HG03439 (cell line): Measurements from ENCODE around the gene NSD1.

Source experiments
- ATAC-seq: cut with Tn5 transposase; IDR thresholded peaks from one replicate; pipeline ENCODE4 v1.9.1; 2021; ENCODE audit warnings: mild to moderate bottlenecking, moderate library complexity; ENCODE audit not compliant: unreplicated experiment

Gene NSD1

DNA sequence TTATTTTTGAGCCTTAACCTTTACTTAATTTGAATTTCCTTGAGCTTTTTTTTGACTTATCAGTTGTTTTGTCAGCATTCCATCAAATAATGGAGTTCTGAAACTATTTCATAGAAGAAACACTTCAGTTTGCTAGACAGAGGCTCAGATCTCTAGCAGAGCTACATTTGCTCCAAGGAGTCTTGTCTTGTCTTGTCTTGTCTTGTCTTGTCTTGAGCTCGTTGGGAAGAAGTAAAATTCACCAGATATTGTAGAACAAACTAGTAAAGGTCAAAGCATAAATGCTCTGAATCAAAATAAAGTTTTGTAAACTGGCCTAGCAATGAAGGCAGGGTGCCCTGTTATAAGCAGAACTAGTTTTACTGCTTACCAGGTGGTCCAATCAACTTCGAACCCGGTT is 136.4 kb downstream of the NSD1 start:
- no peak for ATAC-seq

DNA sequence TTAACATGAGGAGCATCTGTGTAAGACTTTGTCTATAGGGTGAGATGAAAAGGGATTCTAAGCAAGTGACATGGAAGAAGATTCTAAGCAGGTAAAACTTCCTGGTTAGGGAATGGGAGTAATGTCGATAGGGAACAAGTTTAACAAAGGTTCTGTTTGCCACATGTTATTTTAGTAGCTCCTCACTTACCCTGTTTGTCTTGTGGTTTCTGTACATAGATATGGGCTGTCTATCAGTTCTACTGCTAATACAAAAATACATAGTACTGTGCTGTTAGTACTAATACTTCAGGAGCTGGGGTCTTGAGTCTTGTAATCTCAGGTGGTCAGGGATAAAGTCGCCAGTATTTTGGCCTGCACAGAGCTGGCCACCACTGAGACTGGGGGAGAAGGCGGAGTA is 137.1 kb downstream of the NSD1 start:
- no peak for ATAC-seq

DNA sequence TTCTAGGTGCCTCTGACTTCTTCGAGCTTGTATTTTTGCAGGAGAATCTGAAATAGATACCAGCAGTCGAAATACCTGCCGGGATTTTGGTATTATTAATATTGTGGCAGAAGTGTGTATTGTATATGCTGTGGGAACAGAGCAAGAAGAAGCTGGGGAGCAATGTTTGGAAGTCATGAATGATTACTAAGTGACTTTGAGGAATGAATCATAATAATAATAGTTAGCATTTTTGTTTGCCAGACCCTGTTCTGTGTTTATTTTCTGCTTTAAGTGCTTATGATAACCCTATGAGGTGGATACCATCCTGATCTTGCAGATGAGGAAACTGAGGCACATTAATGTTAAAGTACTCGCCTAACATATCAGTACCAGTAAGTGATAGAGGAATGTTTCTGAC is 137.5 kb downstream of the NSD1 start:
- no peak for ATAC-seq

DNA sequence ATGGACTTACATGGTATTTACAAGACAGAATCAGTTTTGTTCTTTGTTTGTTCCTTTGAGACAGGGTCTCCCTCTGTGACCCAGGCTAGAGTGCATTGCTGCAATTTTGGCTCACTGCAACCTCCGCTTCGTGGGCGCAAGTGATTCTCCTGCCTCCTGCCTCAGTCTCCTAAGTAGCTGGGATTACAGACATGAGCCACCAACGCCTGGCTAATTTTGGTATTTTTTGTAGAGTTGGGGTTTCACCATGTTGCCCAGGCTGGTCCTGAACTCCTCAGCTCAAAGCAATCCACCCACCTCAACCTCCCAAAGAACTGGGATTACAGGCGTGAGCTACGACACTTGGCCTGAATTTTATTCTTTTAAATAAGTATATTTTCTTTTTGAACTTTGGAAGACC is 142.3 kb downstream of the NSD1 start:
- no peak for ATAC-seq

DNA sequence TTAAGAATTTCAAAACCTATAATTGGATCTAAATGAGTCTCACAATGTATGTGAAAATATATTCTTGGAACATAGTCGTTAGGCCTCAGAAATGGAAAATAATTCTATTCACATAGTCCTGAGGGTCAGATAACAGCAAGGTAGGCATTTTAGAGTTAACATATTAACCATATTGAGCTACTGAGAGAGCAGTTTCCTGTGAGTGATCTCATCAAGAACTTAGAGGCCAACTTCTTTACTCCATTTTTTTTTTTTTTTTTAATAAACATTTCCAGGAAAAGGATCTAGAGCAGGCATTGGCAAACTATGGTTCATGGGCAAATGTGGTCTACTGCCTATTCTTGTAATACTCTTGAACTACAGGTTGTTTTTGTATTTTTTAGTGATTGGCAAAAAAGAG is 143.3 kb downstream of the NSD1 start:
- no peak for ATAC-seq

DNA sequence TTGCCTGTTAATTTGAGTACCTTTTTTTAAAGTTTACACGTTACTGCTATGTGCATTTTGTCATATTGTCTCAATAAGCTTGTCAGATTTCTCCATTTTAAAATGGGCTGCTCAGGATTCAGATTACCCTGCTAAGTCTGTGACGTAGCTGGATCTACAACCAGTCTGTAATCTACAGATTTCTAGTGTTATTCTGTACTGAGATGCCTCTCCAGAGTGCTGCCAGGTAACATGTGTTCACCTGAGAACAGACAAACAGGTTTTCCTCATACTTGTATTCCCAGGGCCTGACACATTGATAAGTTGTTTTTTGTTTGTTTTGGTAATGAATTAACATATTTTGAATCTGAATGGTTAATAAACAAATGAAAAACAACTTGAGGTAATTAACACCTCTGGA is 154.6 kb downstream of the NSD1 start:
- ATAC-seq = no peak

DNA sequence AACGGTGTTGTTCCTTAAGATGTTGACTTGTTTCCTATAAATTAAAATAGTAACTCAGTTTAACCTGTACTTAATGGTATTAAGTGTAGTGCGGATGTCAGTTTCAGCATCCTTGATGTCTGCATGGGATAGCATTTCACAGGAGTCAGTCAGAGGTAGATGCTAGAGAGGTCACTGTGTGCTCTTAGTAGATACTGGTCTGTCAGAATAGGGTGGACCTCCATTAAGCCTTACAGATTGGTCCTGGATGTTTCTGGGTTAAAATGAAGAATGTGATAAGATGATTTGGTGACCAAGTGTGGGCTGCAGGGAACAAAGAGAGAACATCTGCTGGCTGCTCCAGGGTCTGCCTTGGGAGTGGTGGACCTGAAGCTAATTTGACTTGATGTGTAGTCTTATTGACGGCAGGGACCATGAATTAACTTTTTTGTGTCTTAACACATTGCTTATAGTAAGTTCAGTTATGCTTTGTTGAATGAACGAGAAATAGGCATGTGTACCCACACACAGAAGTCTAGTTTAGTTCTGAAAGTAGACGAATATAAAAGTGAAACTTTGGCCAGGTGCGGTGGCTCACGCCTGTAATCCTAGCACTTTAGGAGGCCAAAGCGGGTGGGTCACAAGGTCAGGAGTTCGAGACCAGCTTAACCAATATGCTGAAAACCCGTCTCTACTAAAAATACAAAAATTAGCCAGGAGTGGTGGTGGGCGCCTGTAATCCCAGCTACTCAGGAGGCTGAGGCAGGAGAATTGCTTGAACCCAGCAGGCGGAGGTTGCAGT is 157.4 kb downstream of the NSD1 start:
- no peak for ATAC-seq

DNA sequence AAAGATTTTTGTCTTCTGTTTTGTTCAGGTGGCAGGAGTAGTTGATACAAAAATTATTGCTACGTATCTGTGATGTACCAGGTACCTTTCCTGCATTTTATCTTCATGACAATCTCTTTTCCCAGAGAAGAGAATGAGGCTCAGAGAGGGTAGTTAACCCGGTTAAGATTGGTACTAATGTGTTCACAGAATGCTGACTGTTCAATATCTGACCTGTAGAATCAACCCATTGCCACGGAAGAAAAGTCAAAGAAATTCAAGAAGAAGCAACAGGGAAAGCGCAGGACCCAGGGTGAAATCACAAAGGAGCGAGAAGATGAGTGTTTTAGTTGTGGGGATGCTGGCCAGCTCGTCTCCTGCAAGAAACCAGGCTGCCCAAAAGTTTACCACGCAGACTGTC is 158.2 kb downstream of the NSD1 start:
- ATAC-seq = no peak

DNA sequence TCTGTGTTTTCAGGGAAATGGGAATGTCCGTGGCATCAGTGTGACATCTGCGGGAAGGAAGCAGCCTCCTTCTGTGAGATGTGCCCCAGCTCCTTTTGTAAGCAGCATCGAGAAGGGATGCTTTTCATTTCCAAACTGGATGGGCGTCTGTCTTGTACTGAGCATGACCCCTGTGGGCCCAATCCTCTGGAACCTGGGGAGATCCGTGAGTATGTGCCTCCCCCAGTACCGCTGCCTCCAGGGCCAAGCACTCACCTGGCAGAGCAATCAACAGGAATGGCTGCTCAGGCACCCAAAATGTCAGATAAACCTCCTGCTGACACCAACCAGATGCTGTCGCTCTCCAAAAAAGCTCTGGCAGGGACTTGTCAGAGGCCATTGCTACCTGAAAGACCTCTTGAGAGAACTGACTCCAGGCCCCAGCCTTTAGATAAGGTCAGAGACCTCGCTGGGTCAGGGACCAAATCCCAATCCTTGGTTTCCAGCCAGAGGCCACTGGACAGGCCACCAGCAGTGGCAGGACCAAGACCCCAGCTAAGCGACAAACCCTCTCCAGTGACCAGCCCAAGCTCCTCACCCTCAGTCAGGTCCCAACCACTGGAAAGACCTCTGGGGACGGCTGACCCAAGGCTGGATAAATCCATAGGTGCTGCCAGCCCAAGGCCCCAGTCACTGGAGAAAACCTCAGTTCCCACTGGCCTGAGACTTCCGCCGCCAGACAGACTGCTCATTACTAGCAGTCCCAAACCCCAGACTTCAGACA is 160.4 kb downstream of the NSD1 start:
- ATAC-seq = no peak

DNA sequence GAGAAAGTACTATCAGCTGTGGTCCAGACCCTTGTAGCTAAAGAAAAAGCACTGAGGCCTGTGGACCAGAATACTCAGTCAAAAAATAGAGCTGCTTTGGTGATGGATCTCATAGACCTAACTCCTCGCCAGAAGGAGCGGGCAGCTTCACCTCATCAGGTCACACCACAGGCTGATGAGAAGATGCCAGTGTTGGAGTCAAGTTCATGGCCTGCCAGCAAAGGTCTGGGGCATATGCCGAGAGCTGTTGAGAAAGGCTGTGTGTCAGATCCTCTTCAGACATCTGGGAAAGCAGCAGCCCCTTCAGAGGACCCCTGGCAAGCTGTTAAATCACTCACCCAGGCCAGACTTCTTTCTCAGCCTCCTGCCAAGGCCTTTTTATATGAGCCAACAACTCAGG is 161.1 kb downstream of the NSD1 start:
- ATAC-seq = no peak

DNA sequence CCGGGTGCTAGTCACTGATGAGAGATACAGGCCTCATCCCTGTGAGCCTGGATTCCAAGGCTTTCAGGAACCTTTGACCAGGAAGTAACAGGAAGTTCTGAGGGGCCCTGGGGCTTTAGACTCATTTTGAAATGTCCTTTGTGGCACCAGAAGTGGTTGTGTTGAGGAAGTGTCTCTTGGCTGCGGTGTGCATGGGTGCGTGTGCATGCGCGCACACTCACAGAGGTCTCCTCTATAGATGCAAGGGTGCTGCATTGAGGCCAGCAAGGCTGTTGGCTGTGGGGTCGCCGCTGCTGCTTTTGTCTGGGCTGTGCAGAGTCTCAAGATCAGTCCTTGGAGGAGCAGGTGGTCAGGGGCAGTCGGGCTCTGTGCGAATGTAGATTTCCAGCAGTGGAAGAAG is 162.4 kb downstream of the NSD1 start:
- no peak for ATAC-seq

DNA sequence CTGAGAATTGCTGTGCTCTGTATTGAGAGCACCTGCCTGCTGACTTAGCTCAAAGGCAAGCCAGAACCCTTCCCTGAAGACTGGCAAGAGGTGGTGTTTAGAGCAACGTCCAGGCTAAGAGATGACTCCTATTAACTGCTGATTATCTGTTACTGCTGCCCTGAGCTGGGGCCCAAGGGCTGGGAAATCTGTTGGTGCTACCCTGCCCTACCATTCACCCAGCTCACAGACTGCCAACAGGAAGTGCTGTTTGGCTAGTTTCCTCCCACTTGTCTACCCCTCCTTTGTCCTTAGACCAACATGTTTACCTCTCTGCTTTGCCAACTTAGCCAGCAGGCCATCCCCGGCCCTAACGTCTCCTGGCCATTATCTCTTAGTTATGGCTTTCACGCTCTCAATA is 163.0 kb downstream of the NSD1 start:
- ATAC-seq = no peak

DNA sequence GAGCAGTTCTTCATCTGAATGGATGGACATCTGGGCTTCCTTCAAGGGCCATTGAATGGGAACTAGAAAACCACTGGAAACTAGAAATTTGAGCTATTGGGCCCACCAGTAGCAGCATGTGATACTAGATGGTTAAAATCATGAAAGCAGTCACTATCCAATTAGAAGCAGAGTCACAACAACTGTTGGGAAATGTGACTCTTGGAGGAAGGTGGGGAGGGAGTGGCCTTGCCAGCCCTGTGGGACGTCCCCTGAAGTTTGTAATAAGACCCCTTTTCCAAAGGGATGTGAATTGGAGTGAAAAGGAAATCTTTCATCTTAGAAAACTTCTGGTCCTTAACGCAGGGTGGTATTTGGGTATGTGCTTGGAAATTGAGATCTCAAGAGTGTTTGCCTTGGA is 164.3 kb downstream of the NSD1 start:
- ATAC-seq = no peak

DNA sequence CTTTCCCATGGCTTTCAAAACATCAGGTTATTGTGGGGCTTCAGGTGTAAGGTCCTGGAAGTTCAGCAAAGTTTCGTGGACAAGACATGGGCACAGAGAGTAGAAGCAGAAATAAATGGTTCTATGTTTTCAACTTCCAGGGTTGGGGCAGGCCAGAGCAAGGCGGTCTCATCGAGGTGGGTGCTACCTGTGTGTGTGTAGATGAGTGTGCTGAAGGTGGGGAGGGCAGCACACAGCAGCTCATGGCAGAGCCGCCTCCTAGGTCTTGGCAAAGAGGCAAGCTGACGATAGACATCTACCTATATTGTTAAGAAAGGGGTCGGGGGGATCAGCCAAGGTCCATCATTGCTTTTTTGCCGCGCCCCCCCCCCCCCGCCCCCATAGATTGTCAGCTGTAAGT is 166.1 kb downstream of the NSD1 start:
- ATAC-seq = no peak

DNA sequence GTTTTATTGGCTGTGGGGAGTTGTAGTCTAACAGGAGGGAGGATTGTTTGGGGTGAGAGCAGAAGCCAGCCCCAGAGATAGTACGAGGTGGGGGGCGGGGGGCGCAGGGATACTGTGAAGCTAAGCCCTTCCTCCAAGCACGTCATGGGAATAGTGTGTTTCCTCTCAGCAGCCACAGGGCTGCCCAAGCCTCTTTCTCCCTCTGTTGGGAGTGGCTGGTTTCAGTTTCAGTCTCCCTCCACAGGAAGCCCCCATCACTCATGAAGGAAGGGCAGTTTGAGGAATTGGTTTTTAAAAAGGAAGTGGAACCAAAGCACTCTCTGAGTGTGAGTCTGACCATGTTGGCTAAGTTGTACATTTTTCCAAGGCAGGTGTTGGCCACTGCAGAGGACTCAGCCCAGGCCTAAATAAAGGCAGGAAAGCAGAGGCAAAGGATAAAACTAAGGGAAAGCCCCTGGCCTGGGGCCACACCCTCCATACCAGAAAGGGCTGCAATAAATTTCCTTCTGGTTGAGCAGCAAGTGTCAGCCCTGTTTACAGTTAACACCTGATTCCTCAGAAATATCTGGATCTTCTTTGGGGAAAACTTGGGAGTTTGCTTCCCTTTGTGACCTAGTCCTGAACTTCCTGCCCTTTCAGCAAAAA is 166.8 kb downstream of the NSD1 start:
- ATAC-seq = no peak

DNA sequence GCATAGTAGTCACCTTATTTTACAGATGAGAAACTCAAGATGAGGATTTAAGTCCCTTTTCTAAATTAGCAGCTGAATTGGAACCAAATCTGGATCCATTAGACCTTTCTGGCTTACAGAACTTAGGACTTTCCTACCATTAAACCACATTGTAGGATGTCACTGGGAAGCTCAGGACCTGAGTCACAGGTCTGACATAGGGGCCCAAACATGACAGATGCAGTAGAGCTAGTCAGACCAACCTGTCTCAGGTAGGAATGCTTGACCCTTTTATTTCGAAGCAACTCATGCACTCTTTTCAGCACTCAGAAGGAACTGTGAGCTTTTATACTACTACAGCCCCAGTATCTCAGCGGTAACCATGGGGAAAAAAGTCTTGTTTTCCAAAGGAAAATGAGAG is 167.4 kb downstream of the NSD1 start:
- ATAC-seq = no peak

DNA sequence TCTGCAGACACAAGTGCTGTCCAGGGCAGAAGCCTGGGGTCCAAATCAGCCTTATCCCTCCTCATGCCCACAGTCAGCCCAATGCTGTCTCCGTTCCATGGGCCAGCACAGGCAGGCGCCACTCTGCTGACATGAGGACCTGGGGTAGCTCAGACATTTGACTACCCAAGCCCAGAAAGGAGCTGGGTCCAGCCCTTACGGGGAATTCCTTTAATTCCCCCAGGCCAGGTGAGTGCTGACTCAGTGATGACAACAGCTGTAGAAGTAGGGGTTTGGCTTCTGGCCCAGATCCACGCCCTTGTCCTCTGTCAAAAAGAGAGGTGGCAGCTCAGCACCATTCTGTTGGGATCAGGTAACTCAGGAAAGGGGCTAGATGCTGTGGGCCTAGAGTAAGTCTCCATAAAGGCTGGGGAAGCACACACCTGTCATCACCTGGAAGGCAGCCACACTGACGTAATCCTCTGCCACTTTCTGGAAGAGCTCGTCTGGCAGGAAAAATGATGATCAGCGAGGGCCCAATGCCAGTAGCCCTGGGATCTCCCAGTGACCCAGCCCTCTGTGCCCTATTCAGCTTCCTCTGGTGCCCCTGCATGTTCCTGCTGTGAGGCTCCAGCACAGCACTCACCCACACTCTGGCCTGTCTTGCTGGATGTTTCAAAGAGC is 168.1 kb downstream of the NSD1 start:
- ATAC-seq = no peak

DNA sequence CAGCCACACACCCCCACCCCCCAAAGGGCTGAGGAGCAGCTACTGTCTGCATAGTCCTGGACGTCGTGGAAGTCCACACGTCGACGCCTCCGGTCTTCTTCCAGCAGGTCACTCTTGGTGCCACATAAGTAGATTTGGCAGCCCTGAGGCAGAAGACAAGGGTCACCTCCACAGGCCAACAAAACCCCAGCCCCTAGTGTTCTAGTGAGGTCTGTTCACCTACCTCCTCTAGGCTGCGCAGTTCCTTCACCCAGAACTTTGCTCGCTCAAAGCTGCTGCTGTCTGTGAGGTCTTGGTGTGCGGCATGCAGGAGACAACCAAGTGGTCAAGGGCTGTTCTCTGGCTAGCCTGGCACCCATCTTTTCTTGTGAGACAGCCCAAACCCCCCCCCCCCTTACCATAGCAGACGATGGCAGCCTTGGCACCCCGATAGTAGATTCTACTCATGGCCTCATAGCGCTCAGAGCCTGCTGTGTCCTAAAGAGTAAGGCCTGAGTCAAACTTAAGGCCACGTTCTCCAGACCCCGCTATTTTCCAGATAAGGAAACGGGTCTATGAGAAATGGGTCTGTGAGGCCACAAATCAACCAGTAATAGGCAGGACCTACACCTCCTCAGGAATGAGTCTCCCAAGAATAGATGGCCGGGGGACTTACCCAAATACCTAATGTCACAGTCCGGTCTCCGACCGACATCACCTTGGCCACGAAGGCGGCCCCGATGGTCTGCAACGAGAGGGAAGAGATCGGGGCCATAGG is 169.0 kb downstream of the NSD1 start:
- no peak for ATAC-seq

DNA sequence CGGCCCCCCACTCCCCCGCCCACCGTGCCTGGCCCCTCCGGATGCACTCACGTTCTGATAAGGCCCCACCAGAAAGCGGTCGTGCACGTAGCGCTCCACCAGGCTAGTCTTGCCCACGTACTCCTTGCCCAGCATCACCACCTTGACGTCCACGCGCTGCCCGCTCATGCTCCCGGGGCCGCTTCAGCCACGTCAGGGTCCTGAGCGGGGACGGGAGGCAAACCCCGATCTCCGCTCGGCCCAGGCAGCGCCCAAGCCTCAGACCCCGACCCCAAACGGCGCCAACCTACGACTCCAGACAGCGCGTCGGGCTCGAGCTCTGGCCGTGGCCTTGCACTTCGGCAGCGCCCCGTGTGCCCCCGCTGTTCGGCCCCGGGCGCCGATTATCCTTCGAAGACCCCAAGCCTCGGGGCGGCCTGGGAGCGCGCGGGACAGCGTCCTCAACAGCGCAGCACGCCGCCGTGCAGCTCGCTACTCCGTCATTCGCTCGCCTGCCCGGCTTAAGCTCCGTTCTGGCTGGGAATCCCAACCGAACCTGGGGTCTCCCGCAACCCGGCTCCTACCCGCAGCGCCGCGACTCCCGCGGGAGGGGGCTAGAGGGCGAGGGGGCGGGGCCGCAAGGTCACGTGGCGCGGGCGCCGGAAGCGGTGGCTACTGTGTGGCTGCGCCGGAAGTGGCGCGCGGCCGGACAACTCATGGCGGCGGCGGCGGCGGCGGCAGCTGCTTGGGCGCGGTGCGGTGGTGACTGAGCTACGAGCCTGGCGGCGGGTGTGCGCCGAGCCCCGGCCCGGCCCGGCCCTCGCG is 169.8 kb downstream of the NSD1 start, which contains the start of the genes PRELID1 and RAB24:
TSS of gene PRELID1 (plus strand) at position 679 of the 804 bp plus-strand sequence. CDS start 187 bp downstream, outside the sequence.
TSS of gene RAB24 (minus strand) at position 599 of the 804 bp plus-strand sequence. CDS start at position 168, 431 bp downstream.
- ATAC-seq = peak; percentile 61

DNA sequence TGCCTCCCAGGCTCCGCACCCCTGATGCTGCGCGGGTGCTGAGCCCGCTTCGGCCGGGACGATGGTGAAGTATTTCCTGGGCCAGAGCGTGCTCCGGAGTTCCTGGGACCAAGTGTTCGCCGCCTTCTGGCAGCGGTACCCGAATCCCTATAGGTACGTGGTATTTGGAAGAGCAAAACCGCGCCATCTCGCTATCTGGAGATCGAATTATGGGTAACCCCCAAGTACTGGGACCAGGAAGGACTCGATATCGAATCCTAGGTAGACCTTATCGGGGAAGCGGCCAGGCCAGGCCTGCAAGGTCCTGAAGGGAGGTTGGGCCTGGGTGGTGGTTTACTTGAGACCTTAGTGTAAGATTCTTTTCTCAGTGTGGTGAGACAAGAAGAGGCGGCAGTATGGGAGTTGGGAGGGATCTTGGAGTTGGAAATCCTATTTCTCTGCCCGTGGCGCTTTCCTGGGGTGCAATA is 170.4 kb downstream of the NSD1 start:
- no peak for ATAC-seq
